Aorta (tissue), 5 donors: ENCODE results near the gene TRIM38. TPM values are rescaled to one million over a fixed set of nuclear protein-coding genes. Genes with fewer than 3 reads are reported as not detected.
A peak's percentile ranks its signal among the peaks of the same experiment; 100 is the strongest.
"Not testable (repeated sequence)": the region's sequence is repeated elsewhere in the genome, so short reads cannot be mapped to it uniquely, and the experiment has no call there.

ENCODE experiments used
- ATAC-seq: fragments of 200-7000 bp; cut with Tn5 transposase; one replicate; pipeline ENCODE4 v1.9.1; 2022; ENCODE audit warnings: moderate library complexity; ENCODE audit not compliant: low FRiP score
- DNase-seq, 2 donors: peaks; one replicate each; pipeline ENCODE4 v3.0.0-alpha.2; 2020
- H3K27ac ChIP-seq, 2 donors: one replicate each; pipeline ENCODE4 v1.5.1; 2013; ENCODE audit warnings: low read length in 2 of 2, mild to moderate bottlenecking in 2 of 2, moderate library complexity in 2 of 2, control low read depth in 1 of 2, inconsistent platforms in 1 of 2, low read depth in 1 of 2
- H3K27me3 ChIP-seq, 2 donors: one replicate each; pipeline ENCODE4 v1.6.1; 2013; ENCODE audit warnings: control low read depth in 1 of 2, low read length in 1 of 2, mild to moderate bottlenecking in 1 of 2, moderate library complexity in 1 of 2; ENCODE audit not compliant: insufficient read depth in 2 of 2, control insufficient read depth in 1 of 2
- H3K36me3 ChIP-seq, 2 donors: one replicate each; pipeline ENCODE4 v1.6.1; 2013; ENCODE audit warnings: control low read depth in 1 of 2, low read length in 1 of 2, mild to moderate bottlenecking in 1 of 2; ENCODE audit not compliant: insufficient read depth in 2 of 2, control insufficient read depth in 1 of 2
- H3K4me1 ChIP-seq, 2 donors: one replicate each; pipeline ENCODE4 v1.6.1; 2013; ENCODE audit warnings: low read length in 2 of 2, control low read depth in 1 of 2, mild to moderate bottlenecking in 1 of 2, moderate library complexity in 1 of 2; ENCODE audit not compliant: insufficient read depth in 2 of 2, control insufficient read depth in 1 of 2
- H3K4me3 ChIP-seq, 2 donors: one replicate each; pipeline ENCODE4 v1.5.1; 2013; ENCODE audit warnings: low read length in 2 of 2, control low read depth in 1 of 2, mild to moderate bottlenecking in 1 of 2
- H3K9me3 ChIP-seq: one replicate; pipeline ENCODE4 v1.6.1; 2013; ENCODE audit warnings: mild to moderate bottlenecking, low read length; ENCODE audit not compliant: control insufficient read depth
- WGBS, 2 donors: extraction: QIAGEN DNeasy Blood & Tissue Kit; methylation state at CpG; one replicate each; pipeline ENCODE4 v1.1.7; 2013; 5-methylcytosine and 5-hydroxymethylcytosine counted together
- intact Hi-C, 2 donors: fragments of 100-400 bp; cut with DNase I; formaldehyde crosslinking; loops; one replicate each; pipeline versions ENCODE4 v1.14.2 to v1.15.0; 2022
- polyA plus RNA-seq, 2 donors: library from polyadenylated mRNA; stranded (reverse); fragments of 200-250 nt; gene quantifications; one replicate each; pipeline ENCODE4 v1.2.3, GENCODE V29; 2013
- total RNA-seq, 2 donors: library from RNA; stranded (reverse); fragmentation: NEBNext Ultra II Directional; extraction: Animal tissue kit (Norgen Biotek cat#: 25700); gene quantifications; one replicate each; pipeline ENCODE4 v1.2.1, GENCODE V29; 2021
- donor health status: healthy with polysubstance abuse.
- donor health status: Bipolar disorder and iron deficiency.
- donor health status: DM: no; HTN: no; CAD: no.
- donor health status: DM: no; HTN: no; CAD: no.
- donor health status: DM: yes; HTN: yes; CAD: no.

Gene TRIM38
- total and polyA plus RNA-seq, 4 donors: 6.4 to 24.8 (median 18.1) TPM

- H3K27me3 ChIP-seq, H3K4me3 ChIP-seq, ATAC-seq, DNase-seq, H3K36me3 ChIP-seq, intact Hi-C loops, H3K9me3 ChIP-seq, H3K27ac ChIP-seq, H3K4me1 ChIP-seq: not testable (repeated sequence)
- WGBS, 2 donors: 58 to 61% methylated on average over 1 to 2 of the region's 2 CpGs
Measured at GRCh38 chr6:25999225-25999624, 36.6 kb downstream of the TRIM38 start.

- no peak overlapping the region for H3K27ac ChIP-seq
- ATAC-seq (no peak), DNase-seq (no peak)
- peaks cover 0 to 1% of the 10 kb centered on the region in 2 donors for H3K36me3 ChIP-seq
- no peaks in the 10 kb centered on the region for H3K9me3 ChIP-seq
- no peak overlapping the region for H3K4me3 ChIP-seq
- peaks cover 0 to 3% of the 10 kb centered on the region in 2 donors for H3K4me1 ChIP-seq
- WGBS, 2 donors: 94% methylated on average over 9 of the region's 9 CpGs
- intact Hi-C loops: loop anchor here in 1 of 2 donors (5.0 kb wide), 1 partner anchor 213 kb away; no protein-coding TSS in a partner anchor
- no peaks in the 10 kb centered on the region for H3K27me3 ChIP-seq
Measured at GRCh38 chr6:26000366-26001144, 38.0 kb downstream of the TRIM38 start.

GRCh38 chr6:26003102-26003694 is 40.6 kb downstream of the TRIM38 start:
- Histone ChIP-seq H3K9me3 (no peaks in the 10 kb centered on the region), H3K27me3 (no peaks in the 10 kb centered on the region), H3K36me3 (no peaks in the 10 kb centered on the region), H3K4me3 (no peak overlapping the region), H3K4me1 (peaks cover 0 to 3% of the 10 kb centered on the region in 2 donors), H3K27ac (no peak overlapping the region)
- peak in 1 of 2 donors; percentile 56 for DNase-seq
- WGBS, 2 donors: 2% methylated on average over 3 of the region's 3 CpGs
- ATAC-seq: no peak
- intact Hi-C loops: loop anchor here in 1 of 2 donors (5.0 kb wide), 1 partner anchor 216 kb away; no protein-coding TSS in a partner anchor

GRCh38 chr6:26006086-26006939 is 43.7 kb downstream of the TRIM38 start:
- no peak overlapping the region for H3K27ac ChIP-seq
- no peak for ATAC-seq
- no peaks in the 10 kb centered on the region for H3K9me3 ChIP-seq
- intact Hi-C loops: no loop called here
- no peaks in the 10 kb centered on the region for H3K27me3 ChIP-seq
- H3K4me1 ChIP-seq: peaks cover 0 to 3% of the 10 kb centered on the region in 2 donors
- H3K36me3 ChIP-seq: no peaks in the 10 kb centered on the region
- H3K4me3 ChIP-seq: no peak overlapping the region
- DNase-seq: no peak

- 78% methylated on average over 1 of the region's 1 CpG for WGBS, 2 donors
- H3K36me3 ChIP-seq, DNase-seq, ATAC-seq, H3K9me3 ChIP-seq, H3K4me1 ChIP-seq, H3K27ac ChIP-seq, H3K4me3 ChIP-seq, H3K27me3 ChIP-seq, intact Hi-C loops: not testable (repeated sequence)
Measured at GRCh38 chr6:26006940-26007305, 44.3 kb downstream of the TRIM38 start.

- 32 to 38% methylated on average over 3 of the region's 3 CpGs for WGBS, 2 donors
Measured at GRCh38 chr6:26008470-26008869, 45.9 kb downstream of the TRIM38 start.

GRCh38 chr6:26009817-26010216 is 47.2 kb downstream of the TRIM38 start:
- H3K27me3 ChIP-seq: no peaks in the 10 kb centered on the region
- no peak overlapping the region for H3K27ac ChIP-seq
- intact Hi-C loops: no loop called here
- H3K4me1 ChIP-seq: no peaks in the 10 kb centered on the region
- no peaks in the 10 kb centered on the region for H3K36me3 ChIP-seq
- H3K4me3 ChIP-seq: no peak overlapping the region
- H3K9me3 ChIP-seq: no peaks in the 10 kb centered on the region
- WGBS, 2 donors: 80 to 88% methylated on average over 4 of the region's 4 CpGs
- no peak for DNase-seq
- no peak for ATAC-seq

More at GRCh38 chr6:26008470-26008869, 45.9 kb downstream of the TRIM38 start:
- no peak overlapping the region for H3K27ac ChIP-seq
- H3K4me1 ChIP-seq: peaks cover 0 to under 1% of the 10 kb centered on the region in 2 donors
- no peak overlapping the region for H3K4me3 ChIP-seq
- no peaks in the 10 kb centered on the region for H3K36me3 ChIP-seq
- intact Hi-C loops: no loop called here
- ATAC-seq: no peak
- no peaks in the 10 kb centered on the region for H3K9me3 ChIP-seq
- no peaks in the 10 kb centered on the region for H3K27me3 ChIP-seq
- no peak for DNase-seq

- no peaks in the 10 kb centered on the region for H3K4me1 ChIP-seq
- intact Hi-C loops: no loop called here
- no peak for DNase-seq
- no peaks in the 10 kb centered on the region for H3K36me3 ChIP-seq
- H3K27me3 ChIP-seq: no peaks in the 10 kb centered on the region
- no peaks in the 10 kb centered on the region for H3K9me3 ChIP-seq
- ATAC-seq: no peak
- H3K4me3 ChIP-seq: no peak overlapping the region
- H3K27ac ChIP-seq: no peak overlapping the region
- 92 to 95% methylated on average over 2 of the region's 2 CpGs for WGBS, 2 donors
Measured at GRCh38 chr6:26012061-26012460, 49.5 kb downstream of the TRIM38 start.
